Panc1 (cell line): ENCODE measurements around the gene RNASET2.

Experiments used
- CTCF ChIP-seq: fragments of 450-650 bp; IDR thresholded peaks from 2 replicates; pipeline ENCODE4 v1.5.1; 2017; ENCODE audit warnings: mild to moderate bottlenecking
- SIN3A ChIP-seq: IDR thresholded peaks from 2 replicates; pipeline ENCODE4 v1.6.1; 2012; ENCODE audit warnings: low read depth, mild to moderate bottlenecking, low read length, moderate library complexity, borderline replicate concordance; ENCODE audit not compliant: insufficient read depth

- TF ChIP-seq CTCF (no peak), SIN3A (no peak)
Measured at GRCh38 chr6:166952121-166952520, 4.2 kb downstream of the RNASET2 start.
